AG04449 (cell line): ENCODE measurements around the gene CIART.

Experiments
- CTCF ChIA-PET: fragments of 350-600 bp; formaldehyde crosslinking; extraction: SDS; loops from one replicate; lab custom pipeline; 2021; ENCODE audit warnings: antibody characterized with exemption; lab: Yijun Ruan, JAX
- POLR2A ChIA-PET: fragments of 400-600, 350-600 bp; formaldehyde crosslinking; extraction: SDS; loops from one replicate; lab custom pipeline; 2020; ENCODE audit warnings: antibody characterized with exemption, inconsistent platforms; lab: Yijun Ruan, JAX
- DNase-seq: peaks from one replicate; pipeline ENCODE4 v3.0.0-alpha.2; 2010; ENCODE audit warnings: low read depth, low spot score
- H3K4me3 ChIP-seq: 2 replicates; pipeline ENCODE4 v1.5.1; 2011; ENCODE audit warnings: low read depth, mild to moderate bottlenecking, control low read depth, low read length
- TF ChIP-seq, protein P1 (sequence below): IDR thresholded peaks from one replicate; pipeline ENCODE4 v1.5.1; 2011; ENCODE audit warnings: mild to moderate bottlenecking, moderate library complexity, low read length, control low read depth, inconsistent platforms; ENCODE audit not compliant: insufficient read depth; ENCODE audit errors: missing control alignments

CIART gene

DNA sequence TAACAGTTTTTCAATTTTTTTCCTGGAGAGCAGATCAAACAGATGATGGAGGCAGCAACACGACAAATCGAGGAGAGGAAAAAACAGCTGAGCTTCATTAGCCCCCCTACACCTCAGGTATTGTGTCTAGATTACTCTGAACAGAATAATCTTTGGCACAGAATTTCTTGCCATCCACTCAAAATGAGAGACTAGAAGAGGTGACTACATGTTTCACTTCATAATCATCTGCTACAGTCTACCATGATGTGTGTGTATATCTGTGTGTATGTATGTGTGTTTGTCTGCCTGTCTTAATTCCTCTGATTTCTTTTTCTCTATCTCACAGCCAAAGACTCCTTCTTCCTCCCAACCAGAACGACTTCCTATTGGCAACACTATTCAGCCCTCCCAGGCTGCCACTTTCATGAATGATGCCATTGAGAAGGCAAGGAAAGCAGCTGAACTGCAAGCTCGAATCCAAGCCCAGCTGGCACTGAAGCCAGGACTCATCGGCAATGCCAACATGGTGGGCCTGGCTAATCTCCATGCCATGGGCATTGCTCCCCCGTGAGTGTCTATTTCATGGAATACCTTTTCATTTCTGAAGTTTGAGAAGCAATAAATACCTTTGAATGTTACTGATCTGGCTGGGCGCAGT, 50.4 kb downstream of the CIART start:
- CTCF ChIA-PET, result no interaction called here
- no peak overlapping the region for H3K4me3 ChIP-seq
- TF ChIP-seq, protein P1, sequence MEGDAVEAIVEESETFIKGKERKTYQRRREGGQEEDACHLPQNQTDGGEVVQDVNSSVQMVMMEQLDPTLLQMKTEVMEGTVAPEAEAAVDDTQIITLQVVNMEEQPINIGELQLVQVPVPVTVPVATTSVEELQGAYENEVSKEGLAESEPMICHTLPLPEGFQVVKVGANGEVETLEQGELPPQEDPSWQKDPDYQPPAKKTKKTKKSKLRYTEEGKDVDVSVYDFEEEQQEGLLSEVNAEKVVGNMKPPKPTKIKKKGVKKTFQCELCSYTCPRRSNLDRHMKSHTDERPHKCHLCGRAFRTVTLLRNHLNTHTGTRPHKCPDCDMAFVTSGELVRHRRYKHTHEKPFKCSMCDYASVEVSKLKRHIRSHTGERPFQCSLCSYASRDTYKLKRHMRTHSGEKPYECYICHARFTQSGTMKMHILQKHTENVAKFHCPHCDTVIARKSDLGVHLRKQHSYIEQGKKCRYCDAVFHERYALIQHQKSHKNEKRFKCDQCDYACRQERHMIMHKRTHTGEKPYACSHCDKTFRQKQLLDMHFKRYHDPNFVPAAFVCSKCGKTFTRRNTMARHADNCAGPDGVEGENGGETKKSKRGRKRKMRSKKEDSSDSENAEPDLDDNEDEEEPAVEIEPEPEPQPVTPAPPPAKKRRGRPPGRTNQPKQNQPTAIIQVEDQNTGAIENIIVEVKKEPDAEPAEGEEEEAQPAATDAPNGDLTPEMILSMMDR, result no peak
- DNase-seq, result no peak
- POLR2A ChIA-PET, result no interaction called here
